SHP77 treated with DMSO at 0.1 percent for 48 hours (cell line): Measurements from ENCODE around the gene ACAD8.
"Not testable (repeated sequence)": the region's sequence is repeated elsewhere in the genome, so short reads cannot be mapped to it uniquely, and the experiment has no call there.

ENCODE experiments used
- DNase-seq: peaks from one replicate; lab custom pipeline; 2025; lab: John Stamatoyannopoulos, UW

ACAD8 gene

DNA sequence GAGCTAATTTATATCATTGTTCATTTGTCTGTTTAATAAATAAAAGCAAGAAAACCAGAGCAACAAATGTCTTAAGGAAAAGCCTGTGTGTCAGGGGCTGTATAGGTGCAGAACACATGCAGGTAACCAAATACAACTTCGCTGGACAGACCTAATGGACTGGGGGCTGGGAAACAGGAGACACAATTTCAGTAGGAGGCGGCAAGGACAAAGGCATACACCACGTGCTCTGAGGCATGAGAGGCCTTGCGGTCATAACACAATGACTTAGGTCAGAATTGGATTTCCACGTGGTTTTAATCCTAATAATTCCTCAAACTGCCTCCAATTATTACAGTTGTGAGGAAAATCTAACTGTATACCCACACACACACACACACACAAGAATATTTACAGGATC is 14.1 kb downstream of the ACAD8 start:
- DNase-seq, result no peak

DNA sequence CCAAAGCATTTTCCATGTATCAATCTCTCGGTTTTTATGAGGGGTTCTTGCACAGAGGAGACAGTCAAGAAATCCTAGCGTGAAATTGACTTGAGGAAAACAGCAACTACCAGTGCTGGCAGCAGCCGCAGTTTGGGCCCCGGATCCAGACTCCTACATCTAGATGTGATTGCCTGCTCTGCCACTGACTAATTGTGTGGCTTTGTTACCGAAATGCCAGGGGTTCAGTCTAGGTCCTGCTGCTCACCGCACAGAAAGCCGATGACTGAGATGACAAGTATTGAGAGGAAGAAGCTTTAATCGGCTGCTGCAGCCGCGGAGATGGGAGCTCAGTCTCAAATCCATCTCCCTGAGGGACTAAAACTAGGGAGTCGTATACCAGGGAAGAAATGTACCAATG is 14.6 kb downstream of the ACAD8 start:
- DNase-seq, result no peak

DNA sequence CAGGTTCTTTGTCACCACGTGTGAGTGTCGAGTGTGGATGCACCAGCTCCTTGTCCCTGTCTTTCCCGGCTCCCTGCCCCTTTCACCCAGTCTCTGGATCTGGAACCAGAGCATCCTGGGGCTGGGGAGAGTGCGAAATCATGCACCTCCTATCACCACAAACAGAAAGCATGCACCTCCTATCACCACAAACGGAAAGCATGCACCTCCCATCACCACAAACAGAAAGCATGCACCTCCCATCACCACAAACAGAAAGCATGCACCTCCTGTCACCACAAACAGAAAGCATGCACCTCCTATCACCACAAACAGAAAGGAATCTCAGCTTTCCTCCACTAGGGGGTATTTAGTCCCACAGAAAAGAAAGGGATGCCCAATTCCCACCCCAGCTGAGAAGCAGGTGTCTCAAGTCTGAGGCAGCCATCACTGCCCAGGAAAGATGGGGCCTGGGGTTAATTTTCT is 16.9 kb downstream of the ACAD8 start:
- DNase-seq, result no peak

DNA sequence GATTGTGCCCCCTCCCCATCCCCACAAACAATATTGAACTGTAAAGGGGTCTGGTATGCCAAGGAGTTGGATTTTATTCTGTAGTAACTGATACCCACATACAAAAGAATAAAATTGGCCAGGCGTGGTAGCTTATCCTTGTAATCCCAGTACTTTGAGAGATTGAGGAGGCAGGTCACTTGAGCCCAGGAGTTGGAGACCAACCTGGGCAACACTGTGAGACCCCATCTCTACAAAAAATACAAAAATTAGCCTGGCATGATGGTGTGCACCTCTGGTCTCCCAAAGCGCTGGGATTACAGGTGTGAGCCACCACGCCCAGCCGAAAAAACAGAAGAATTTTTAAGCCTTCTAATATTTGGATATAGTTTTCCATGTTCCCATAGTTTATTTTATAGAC is 18.6 kb downstream of the ACAD8 start:
- no peak for DNase-seq

DNA sequence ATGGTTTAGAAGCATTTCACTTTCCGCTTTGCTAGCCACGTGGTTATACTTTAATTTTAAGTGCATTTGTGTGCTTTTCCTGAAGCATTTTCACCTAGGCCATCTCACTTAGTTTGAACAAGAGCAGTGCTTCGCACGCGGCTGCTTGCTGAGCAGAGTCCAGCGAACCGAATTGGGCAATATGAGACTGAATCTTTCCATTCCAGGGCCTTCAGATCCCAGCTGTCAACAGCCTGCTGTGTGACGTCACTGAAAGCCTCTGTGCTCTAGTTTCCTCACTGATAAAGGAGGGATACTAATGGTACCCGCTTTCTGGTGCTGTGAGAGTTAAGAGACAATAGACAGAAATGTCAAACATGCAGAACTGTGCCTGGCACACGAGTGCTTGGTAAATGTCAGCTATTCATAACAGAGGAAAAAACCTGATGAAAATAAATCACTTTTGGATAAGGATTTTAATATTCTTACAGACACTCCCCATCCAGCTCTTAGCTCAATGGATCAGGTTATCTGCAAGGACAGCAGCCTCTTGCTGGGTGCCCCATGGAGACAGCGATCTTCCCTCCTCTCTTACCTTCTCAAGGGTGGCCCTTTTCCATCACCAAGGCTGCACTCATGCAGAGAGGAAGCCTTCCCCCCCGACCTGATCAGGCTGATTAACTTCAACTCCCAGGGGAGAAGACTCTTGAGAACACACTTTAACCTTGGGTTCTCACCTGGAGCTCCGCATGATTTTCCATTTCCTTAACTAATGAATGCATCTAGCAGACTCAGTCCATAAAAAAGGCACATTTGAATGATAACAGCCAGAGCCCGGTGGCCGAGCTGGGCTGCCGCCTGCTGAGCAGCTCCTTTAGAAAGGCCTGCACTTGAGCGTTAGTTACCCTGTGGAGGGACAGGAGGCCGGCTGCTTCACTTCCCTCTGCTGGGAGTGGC is 19.3 kb downstream of the ACAD8 start:
- peak; percentile 5 for DNase-seq

DNA sequence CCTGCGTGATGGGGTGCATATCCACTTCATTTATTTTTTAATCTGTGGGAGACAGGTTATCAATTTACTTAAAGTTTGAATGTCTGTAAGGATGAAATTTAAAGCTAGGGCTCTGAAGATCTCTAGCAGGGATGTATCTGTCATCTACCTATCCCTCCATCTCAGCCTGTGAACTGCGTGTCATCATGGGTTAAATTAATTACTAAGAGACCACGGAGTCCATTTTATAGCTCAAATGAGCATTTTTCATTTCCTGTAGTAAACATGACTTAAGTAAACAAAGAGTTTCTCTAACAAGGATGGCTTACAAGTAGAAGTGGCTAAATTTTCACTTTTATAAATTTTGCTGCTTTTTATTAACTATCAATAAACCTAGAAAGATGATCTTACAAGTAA is 19.9 kb downstream of the ACAD8 start:
- no peak for DNase-seq

DNA sequence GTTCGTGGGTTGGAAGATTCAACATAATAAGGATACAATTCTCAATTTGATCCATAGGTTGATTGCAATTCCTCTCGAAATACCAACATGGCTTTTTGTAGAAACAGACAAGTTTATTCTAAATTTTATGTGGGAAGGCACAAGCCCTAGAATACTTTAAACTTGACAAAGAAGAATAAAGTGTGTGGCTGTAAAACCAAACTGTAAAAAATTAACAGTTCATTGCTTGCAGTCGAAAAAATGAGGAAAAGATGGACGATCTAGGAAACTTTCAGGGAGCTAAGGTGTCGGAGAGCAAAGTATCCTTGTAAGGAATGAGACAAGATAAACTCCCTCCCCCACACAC is 21.8 kb downstream of the ACAD8 start:
- no peak for DNase-seq

DNA sequence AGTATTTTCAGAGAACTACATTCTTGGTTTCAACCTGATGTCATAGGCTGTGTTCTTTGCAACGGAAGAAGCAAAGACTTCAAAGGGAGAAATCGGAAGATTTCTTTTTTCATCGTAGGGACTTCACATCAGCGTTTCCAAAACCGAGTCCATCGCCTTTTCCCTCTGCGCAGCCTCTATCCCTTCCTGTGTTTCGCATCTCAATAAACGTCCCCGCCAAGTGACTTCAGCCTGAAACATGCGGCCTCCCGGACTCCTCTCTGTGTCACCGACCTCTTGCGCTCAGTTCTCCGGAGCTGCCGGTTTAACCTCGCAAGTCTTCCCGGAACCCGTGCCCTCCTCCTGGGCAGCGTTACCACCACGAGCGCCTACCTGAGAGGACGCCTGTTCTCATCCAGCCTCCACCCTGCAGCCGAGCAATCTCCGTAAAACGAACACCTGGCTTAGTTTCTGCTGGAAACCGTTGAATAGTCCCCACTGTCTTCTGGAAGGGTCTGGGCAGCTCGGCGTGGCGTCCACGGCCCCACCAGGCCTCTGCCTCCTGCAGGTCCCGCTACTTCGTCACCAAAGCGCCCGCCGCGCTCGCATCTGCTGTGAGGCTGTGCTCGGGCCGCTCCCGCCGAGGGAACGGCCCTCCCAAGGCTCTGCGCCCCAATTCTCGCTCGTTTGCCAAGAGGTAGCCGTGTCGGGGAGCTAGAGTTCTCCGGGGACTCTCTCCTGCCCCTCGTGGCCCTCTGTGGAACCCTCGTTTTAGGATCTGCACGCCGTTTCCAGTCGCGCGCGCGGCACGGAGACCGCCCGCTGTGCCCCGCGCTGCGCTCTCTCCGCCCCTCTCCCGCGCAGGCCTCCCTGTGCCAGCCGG is 22.4 kb downstream of the ACAD8 start, which contains the start of gene GLB1L3:
Gene GLB1L3 (plus strand): TSS at position 846 of the 862 bp plus-strand sequence. CDS start 362 bp downstream, outside the sequence.
- no peak for DNase-seq

DNA sequence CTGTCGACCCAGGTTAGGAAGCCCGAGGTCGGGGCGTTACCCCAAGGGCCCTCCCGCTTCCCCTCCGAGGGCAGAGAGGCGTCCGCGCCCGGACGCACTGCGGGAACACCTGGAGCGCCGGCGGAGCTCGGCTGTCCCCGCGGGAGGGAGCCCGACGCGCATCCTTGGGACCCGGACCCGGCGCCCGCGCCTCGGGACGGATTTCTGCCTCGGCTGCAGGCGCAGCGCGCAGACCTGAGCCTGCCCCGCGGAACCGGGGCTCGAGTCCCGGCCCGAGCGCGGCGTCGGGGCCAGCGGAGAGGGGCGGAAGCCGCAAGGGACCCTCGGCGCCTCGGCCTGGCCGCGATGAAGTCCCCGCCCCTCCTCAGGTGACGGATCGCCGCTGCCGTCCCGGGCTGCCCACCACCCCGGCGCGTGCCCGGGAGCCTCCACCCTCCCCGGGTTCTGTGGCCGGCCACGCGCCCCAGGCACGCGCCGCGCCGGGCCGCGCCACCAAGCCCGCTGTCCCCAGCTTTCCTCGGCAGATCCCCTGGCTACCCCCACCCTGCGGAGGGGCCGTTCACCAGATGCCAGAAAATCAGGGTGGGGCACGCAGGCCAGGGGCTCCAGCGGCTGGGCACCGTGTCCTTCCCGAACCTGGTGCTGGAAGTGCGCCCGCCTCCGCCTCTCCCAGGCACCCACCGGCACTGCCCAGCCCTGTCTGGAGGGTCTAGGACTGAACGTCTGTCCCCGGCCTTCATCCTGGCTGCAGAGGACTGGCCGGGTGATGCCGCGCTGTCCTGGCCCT is 23.2 kb downstream of the ACAD8 start:
- no peak for DNase-seq

DNA sequence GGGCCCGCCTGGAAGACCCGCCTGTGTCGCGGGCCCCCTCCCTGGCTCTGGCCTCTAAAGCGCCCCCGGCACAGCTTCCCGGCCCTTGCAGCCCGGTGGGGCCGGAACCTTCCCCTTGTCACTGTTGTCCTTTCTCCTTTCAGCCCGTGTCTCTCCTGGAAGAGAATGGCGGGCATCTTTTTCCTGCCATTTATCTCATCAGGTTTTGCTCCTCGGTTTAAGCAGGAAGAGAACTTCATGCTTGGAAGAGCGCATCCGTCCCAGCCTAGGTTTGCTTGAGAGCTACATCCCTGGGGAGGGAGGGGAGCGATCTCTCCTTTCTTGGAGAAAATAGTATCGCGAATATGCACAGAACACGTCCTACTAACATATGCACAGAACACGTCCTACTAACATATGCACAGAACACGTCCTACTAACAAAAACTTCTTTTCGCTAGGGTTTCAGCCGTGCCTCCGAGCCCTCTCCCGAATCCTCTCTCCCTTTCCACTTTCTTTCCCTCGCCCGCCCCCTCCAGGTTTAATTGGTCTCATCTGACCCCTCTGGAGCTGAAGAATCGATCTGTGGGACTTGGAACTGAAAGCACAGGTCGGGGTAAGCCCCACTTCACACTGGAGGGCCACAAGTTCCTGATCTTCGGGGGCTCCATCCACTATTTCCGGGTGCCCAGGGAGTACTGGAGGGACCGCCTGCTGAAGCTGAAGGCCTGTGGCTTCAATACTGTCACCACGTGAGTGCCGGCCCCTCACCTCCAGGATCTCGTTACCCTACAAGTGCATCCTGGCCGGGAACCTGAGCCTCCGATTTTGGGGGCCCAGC is 24.0 kb downstream of the ACAD8 start:
- no peak for DNase-seq

DNA sequence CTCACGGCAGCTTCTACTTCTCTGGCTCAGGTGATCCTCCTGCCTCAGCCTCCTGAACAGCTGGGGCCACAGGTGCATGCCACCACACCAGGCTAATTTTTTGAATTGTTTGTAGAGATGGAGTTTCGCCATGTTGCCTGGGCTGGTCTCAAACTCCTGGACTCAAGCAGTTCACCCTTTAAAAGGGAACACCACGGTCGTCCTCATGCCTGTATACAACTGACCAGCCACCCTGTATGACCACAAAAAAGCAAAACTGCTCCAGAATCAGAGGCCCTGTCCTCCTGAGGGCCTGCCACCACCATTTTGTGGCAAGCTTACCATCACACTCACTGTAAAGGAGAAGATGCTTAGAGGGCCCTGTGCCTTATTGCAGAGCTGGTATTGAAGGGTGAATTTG is 25.0 kb downstream of the ACAD8 start:
- DNase-seq, result no peak

DNA sequence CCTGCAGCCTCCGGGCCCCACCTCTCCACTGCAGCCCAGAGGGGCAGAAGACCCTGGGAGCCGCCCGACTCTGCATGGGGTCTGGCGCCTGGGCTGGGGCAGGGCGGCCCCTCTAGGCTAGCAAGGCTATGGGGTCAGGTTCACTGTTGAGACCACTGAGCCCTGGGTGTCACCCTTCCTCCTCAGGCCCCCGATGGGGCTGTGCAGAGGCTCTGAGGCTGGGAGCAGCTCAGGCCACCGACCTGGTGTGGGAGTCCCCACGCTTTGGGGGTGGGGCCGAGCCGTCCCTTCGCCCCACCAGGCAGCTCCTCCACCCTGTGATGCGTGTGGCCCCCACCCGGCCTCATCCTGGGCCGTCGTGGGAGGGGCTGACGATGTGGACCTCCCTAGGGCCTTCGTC is 28.3 kb downstream of the ACAD8 start:
- not testable (repeated sequence) for DNase-seq

DNA sequence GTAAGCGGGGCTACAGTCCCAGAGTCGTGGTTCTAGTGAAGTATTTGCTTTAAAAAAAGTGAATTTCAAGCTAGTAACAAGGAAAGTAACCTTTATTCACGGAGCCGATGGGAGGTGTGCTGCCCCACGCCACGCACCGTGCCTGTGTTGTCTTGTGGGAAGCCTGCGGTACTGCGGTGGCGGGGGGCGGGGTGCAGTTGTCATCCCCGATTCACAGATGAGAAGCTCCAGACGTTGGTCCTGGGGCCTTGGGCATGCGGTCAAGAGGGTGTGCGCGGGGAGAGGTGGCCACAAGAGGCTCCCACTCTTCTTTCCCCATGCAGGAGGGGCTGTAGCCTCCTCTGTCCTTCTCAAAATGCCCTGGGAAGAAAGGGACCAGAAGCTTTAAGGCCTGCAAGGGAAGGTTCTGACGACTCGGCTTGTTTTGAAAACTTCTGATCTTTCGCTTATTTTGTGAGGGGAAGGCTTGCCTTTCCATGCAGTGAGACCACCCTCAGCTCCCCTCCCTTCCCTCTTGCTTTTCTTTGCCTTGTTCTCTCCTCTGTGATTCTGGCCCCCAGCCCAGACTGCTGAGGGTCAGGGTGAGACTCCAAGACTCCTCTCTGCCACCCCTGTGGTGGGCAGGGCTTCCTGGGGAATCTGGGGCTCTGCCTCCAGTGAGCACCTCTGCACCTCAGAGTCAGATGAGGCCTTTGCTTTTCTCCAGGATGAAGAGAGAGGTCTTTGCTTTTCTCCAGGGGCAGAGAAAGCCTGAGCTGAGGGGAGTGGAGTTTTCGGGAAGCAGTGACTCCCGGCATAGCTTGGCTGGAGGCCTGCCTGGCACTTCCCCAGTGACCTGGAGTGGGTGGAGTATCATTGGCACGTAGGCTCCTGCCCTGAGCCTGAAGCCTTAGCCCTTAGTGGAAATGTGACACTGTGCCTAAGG is 29.0 kb downstream of the ACAD8 start:
- DNase-seq, result no peak

DNA sequence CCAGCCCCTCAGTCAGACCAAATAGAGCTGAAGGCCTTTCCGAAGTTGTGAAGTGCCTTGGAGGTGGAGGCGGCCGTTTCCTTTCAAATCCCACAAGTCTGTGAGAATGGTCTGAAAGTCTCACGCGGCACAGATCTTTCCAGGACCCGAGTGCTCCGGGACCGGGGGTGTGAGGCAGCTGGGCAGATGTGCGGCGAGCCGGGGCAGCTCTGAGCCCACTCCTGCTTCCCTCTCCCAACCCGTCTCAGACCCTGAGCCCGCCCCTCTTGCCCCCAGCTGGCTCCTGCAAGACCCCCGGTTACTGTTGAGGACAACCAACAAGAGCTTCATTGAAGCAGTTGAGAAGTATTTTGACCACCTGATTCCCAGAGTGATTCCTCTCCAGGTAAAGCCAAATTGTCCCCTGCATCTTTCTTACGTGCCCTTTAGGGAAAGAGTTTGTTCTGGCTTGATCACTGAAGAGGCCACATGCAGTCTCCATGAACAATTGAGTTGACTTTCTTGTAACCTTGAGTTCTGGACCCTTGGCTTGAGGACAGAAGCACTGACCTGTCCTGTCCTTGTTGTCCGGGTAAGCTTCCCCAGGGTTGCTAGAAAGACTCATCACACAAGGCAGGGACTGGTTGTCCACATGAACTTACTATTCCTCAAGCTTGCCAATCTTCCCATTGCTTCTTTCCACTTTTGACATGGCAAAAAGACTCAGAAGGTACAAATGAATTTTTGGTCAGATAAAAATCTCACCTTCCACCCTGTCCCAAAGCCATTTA is 30.3 kb downstream of the ACAD8 start:
- no peak for DNase-seq

DNA sequence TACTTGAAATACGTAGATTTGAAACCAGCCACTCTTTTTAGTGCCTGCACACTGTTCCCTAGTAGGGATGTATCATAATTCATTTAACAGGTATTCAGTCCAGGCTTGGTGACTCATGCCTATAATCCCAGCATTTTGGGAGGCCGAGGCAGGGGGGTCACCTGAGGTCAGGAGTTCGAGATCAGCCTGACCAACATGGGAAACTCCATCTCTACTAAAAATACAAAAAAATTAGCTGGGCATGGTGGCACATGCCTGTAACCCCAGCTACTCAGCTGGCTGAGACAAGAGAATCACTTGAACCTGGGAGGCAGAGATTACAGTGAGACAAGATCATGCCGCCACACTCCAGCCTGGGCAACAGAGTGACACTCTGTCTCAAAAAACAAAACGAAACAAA is 31.0 kb downstream of the ACAD8 start:
- DNase-seq, result not testable (repeated sequence)

DNA sequence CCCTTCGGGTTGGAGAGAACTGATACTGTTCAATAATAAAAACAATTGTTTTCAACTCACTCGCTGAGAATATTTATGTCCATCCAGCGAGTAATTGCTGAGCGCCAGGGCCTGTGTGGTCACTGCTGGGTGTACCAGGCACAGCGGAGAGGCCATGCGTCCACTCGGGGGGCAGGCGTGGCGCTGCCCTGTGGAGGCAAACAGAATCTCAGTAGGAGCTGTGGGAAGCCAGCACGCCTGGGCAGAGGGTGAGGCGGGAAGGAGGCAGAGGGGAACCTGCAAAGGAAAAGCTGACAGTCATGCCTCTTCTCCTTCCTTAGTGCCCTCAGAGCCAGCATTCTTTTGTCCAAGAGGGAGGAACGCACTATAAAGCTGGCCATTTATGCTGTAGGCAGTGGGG is 34.2 kb downstream of the ACAD8 start:
- DNase-seq, result no peak

DNA sequence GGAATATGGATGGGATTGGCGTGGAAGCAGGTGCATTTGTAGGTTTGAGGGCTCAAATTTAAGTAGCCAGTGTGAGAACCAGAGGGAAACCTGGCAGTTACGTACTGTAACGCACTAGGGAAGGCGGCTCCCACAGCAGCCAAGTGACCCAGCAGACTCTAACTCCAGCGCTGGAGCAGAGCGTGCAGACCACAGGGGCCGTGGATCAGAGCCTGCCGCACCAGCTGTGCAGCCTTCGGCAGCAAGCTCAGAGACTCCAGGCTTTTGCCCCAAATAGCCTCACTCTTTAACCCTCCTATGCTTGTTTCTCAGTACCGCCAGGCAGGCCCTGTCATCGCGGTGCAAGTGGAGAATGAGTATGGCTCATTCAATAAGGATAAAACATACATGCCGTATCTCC is 35.1 kb downstream of the ACAD8 start:
- DNase-seq, result no peak

DNA sequence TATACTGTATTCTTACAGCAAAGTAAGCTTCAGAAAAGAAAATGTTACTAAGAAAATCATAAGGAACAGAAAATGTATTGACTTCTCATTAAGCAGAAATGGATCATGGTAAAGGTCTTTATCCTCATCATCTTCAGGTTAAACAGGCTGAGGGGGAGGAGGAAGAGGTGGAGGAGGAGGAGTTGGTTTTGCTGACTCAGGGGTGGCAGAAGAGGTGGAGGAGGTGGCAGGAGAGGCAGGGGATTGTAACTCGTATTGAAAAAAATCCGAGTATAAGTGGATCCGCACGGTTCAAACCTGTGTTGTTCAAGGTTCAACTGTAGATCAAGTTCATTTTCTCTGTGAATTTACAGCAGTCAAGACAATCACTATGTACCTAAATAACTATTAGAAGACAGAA is 35.8 kb downstream of the ACAD8 start:
- no peak for DNase-seq

DNA sequence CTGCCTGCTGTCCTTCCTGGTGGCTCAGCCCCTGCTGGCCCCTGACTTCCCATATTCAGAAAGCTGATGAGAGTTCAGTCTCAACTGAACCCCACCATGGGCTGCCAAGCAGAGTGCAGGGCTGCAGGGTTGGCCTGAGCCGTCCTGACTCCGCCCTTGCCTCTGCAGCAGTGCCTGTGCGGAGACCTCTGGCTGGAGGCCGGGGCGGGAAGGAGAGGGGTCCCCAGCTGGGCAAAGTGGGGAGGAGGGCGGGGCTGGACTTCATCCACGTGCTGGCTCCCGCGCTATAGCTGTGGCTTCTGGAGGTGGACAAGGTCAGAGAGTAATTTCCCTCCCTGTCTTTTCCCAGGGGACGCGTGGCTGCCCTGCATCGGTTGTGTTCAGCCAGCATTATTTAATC is 36.4 kb downstream of the ACAD8 start:
- no peak for DNase-seq
